Stimulated activated CD8-positive, alpha-beta memory T cell treated with anti-CD3 and anti-CD28 coated beads, Interleukin-12 subunit alpha, Interleukin-12 subunit beta, amount 100 ng/mL, for 1 hour (primary cell): ENCODE results near the gene FYN.

Experiments used
- DNase-seq: peaks from one replicate; pipeline ENCODE4 v3.0.0-alpha.2; 2020; ENCODE audit warnings: low read depth

The FYN gene

DNA sequence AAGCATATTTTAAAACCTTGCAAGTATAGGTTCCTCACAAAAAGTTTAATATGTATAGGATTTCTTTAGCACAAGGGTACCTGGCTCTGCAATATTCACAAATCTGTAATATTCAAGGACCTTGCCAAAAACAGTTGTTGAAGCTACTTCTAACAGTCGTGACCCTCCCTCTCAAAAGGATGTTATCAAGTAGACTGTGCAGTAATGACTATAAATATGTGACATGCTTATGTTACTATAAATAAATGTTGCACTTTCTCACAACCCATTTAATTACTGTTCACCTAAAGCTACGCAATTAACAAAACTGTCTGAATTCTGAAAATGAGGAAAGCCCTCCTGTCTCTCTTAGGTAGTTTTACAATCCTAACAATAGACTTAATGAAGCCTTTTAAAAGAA, 41.8 kb downstream of the FYN start:
- DNase-seq, result no peak

DNA sequence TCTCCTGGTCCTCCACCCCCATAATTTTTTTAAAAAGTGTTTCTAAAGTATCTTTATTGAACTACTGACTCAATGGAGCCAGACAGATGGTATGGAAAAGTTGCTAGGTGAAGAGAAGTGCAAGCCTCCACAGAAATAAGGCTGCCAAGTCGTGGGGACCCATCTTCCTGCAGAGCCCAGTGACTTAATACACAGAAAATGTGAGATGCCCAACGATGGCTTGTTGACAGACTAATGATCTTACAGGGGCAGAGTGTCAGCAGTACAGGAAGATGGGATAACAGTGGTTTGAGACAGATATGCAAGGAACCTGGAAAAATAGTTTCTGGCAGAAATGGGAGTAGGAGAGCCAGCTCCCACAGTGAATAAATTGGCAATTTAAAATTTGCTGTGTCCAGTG, 43.3 kb downstream of the FYN start:
- no peak for DNase-seq

DNA sequence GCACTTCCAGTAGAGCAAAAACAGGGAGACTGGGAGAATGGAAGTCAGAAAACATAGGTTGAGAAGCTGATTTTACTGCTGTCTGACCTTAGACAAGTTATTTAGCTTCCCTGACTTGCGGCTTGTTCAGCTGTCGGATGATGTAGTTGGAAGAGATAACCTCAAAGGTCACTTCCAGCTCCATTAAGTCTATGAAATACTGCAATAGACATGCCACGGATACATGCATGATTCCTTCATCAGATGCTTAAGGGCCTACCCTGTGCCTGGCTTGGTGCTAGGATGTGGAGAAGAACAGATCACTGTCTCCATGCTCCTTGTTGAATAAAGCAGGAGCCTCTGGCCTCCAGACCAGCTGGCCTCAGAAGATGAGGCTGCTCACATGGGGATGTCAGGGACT, 43.7 kb downstream of the FYN start:
- no peak for DNase-seq

DNA sequence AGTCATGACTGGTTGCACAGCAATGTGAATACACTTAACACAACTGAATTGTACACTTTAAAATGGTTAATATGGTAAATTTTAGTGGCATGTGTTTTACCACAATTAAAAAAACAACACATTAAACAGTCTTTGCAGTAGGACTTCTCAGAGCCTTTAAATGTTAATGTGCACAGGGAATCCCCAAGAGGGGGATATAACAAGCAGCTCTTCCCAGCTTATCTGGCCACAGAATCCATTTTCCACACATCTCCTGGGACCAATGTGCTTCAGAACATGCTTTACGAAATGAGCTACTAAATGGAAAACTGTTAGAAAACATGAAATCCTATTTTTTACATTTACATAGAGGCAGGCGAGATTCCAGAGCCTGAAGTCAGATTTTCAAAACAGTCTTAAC, 44.4 kb downstream of the FYN start:
- no peak for DNase-seq

DNA sequence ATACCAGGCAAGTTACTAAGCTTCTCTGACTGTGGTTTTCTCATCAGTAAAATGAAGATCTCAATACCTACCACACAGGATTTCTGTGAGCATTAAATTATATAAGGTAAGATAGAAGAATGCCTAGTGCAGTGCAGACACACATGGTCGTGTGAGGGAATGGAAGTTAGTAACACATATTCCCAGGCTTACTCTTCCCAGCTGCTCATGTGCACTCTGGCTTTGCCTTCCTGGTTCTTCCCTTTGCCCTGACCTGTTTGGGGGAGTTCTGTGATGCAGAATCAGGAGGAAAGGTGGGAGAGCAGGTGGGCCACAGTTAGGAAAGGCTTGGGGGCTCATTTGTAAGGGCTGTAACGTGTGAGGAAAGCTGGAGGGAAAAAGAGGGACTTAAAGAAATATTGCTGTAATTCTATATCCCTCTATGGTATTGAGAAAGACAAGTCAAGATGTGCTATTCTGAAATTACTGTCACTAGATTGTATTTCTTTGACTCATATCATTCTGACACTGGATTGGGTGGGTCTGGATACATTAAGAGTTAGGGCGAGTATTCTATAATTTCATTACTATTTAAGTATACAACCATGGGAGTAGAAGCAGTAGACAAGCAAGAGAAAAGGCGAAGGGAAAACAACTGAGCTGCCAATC, 47.7 kb downstream of the FYN start:
- DNase-seq, result no peak

DNA sequence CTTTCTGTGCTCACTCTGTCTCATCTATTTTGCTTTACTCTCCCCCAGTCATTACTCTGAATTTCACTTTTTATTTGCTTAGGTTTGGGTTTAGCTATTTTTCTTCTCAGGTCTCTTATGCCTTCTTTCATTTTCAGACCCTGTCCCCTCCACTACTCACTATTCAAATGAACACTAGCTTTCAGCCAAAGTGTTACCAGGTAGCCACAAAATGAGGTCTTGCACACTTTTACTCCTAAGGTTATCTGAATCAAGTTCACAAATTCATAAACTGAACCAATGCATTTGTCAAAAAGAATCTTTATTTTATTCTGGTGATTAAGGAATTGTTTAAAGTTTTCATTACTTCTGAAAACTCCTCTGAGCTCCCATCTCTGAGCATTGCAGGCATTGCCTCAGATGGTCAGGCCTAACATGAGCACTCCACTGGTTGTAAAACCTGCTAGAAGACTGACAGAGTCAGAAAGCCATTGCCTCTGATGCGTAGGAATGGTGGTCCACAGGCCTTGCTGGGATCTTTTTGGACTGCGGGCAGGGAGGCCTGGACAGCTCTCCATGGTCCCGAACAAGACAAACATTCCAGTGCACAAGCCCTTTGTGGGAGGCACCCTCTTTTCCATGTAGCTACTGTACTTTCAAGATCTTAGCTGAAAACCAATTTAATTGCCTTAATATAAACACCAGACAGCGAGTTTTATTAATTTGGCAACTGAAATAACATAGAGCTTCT, 48.5 kb downstream of the FYN start:
- DNase-seq, result no peak

DNA sequence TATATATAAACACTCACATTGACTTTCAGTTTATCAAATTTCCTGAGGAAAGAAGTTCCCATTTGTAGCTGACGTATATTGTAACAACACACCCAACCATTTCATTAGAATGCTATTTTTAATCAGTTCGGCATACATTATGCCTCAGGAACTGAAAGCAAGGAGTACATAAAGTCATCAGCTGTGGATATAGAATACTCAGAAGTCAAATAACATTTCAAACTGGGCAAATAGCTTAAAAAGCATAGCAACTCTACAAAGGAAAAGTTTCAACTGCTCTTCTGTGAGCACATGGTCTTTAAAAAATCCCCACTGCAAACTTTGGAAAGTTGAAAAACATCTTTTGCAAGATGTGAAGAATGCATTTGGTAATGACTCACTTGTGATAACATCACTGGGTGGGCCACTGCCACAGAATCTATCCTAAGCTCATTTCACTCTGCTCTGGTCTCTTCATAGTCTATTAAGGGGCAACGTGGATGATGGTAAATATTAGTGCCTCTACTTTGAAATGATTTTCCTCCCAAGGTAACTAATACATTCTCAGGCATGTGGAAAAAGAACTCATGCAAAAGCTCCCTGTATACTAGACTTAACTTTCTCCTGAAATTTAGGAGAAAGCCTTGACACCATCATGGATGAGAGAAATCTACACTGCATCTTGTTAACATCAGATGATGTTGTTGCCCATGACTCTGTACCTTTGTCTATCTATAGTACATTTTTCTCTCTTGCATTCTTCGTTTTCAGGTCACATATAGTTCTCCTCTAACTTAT, 49.2 kb downstream of the FYN start:
- no peak for DNase-seq

DNA sequence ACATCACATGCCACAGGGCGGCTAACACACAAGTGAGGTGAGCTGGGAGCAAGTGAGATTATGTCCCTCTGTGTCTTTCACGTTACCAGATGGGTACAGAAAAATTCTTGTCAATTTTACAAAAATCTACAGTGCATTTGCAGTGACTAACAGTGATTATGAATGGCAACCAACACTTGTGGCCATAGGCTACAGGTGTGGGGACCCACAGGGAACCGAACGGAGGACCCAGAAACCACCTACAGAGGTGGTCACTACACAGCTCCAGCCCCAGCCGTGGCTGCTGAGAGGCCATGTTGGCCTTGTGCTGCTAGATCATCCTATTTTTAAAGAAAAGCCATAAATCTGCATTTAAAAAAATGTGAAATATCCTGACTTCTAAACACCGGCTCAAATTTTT, 50.2 kb downstream of the FYN start:
- no peak for DNase-seq

DNA sequence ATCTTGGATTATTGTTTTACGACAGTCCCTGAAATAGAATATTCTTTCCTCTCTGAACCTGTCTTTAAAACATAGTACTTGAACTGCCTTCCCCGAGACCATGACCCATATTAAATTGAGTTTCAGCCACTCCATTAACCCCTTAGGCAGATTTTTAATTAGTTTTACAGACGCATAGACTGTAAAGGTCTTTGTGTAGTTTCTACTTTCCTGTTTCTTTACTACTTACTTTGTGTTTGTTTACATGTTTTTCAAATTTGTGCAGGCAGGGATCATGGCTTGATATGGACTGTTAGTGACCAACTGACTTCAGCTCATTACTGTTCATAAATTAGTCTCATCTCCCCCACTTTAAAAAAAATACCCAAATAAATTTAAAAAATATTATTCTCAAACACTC, 53.8 kb downstream of the FYN start:
- DNase-seq, result no peak

DNA sequence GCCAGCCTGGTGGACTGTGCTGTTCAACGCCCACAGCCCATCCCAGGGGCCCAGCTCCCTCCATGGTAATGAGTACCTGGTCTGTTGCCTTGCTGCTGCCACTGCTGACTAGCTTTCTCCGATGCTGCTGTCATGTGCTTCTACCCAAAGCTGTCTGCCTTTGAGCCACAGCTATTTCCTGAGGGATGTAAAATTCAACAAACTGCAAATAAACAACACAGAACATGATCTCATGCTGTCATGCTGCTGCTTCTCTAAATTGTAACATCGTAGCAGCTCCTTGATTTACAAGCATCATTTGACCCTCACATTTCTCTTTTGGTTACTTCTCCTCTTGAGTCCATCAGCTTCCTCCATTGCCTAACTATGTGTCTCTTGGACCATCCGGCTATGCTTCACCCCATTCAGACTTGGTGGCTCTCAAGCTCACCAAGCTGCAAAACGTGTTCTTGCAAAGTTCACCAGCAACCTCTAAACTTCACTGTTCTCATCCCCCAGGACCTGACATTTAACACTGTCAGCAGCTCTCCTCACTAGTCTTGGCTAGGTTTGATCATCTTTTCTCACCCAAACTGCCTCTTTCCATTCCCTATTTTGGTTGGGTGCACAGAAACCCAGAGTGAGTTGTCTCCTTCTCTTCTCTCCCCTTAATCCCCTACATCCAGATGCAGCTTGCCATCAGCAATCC, 54.6 kb downstream of the FYN start:
- no peak for DNase-seq

DNA sequence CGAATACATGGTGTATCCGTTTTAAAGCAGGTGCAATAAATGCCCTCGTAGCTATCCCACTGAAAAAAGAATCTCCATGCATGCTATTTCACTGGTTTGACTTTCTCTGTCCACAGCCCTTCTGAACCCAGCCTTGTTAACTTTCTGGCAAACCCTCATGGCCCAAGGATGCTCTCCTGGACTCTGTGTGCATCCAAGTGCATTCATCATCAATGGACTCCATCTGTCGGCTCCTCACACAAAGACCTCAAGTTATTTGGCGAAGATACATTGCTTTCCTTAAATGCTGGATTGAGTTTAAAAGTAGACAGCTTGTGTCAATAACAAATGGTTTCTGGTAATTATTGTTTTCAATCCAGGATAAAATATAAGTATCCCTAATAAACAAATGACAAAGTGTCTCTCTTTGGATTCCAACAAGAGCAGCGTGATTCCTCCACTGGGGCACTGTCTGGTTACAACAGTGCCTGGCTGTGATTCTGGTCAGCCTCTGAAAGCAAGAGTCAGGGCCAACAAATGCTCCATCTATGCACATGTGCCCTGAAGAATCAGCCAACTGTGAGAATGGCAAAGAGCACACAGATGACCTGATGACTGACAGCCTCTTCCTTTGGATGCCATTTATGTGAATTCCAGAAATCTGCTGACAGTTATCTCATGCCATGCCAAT, 55.7 kb downstream of the FYN start:
- no peak for DNase-seq

DNA sequence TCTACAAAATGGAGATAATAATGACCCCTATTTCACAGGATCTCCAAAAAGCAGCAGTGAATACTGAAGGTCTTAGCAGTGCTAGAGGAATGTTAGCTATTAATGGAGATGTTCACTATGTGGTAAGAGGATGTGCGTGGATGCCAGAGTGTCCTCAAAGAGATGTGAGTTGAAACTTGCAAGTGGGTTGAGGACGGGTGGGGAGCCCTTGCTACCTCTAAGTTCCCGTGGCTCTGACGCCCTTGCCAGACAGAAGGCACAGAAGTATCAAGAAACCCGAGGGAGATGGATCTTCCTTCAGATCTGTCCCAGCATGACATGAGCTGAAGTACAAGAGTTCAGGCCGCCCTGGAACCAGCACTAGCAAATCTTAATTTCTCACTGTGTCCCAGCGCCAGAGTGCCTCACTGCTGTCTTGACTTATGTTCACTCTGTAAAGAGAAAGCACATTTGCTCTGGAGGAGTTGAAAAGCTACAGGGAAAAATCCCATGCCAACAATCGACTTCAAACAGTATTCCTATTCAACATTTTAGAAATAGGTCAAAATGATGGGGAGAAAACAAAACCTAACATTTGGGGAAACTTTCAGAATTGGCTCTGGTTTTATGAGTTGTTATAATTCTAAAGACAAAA, 59.5 kb downstream of the FYN start:
- no peak for DNase-seq

DNA sequence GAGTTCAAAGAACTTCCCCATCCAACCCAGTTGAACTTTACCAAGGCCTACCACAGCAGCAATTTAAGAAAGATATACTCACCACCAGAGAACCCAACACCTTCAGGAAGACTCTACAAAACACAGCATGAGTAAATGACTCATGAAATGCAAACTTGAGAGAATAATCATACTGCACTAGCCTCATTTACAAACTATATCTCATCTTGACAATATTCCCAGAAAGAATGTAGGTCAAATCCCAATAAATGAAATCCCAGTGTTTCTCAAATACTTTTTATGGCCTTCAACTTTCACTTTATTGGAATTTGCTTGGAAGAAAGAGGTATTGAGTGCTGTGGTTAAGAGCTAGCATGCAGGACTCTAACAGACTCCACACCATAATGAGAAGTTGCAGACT, 60.0 kb downstream of the FYN start:
- DNase-seq, result no peak

DNA sequence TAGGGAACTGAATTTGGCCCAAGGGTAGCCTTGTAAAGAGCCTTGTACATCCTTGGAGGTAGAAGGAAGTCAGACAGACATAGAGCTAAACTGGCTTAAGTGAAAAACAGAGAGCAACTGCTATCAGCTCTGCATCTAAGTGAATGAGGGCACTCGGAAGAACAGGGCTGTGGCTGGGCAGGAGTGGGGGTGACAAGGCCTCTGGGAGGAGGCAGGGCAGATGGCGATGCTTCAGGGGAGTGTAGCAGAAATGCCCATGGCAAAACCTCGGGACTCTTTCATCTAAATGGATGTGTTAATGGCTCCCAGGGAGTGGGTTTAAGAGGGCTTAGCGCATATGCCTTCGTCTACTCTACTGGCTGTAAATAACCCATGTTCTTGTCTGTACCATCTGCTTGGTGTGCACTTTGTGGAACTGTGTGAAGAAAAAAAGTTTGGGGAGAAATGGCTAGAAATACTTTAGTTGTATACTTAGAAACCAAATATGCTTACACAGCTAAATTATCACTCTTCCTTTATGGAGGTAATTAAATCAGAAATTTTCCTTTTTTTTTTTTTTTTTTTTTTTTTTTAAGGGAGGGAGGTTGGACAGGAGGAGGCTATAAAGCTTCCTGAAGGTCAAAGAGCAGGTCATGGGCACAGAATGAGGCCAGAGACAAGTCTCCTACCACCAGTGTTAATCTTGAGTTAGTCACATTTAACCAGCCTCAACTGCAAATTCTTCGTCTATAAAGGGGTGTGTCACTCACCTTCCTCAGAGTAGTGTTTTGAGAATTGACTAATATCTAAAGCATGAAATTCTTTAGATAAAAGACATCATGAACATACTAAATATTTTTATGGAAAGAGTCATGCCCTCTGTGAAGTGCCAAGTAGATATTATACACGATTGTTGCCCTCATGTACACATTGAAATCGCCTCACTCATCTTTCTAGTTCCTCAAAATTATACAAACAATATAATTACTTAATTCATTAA, 60.9 kb downstream of the FYN start:
- no peak for DNase-seq

DNA sequence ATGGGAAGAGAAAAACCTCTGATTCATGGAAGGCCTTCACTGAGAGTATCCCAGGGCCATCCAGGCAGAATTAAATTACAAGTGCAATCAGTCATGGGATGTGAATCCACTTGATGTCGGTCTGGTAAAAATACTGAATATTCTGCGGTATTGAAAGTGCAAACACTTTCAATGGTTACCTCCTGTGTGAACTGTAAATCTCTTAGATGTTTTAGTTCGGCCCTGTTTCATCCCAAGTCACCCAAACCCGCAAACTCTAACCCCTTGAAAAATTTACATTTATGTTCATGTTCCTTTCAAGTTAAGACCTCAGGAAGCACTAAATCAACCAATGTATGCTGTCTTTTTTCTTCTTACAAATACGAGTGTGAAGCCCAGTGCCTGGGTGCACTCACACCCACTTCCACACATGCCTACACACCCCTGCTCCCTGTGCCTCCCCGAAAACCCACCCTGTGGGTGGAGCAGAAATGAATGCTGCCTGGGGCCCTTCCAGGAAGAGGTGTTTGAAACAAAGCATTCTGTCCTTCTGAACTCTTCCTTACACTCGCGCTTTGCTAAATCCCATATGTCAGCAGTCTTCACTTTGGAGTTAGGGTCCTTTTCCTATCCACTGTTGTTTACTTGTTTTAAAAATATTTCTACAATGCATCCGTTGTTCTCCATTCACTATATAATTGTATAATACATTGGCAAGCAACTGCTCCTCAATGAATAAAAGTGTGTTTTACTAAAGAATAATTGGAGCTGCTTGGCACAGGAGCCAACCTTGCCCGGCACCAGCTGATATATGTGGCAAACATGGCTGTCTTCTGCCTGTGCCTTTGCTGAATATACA, 62.7 kb downstream of the FYN start:
- no peak for DNase-seq

DNA sequence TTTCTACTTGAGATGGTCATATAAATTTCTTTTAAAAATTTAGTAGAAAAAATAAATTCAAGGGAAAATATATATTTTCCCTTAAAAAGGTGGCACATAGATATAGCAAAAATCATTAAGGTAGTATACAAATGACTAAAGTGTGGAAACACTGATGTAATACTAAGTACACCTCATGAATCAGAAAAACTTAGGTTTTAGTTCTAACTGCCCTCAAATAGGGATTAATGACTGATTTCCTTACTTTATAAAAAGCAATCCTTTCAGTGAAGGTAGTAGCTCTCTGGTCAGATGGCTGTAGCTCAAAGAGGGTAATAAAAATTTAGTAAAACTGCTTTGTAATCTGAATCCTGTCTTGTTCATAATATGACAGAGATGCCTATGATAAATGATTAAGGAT, 63.5 kb downstream of the FYN start:
- DNase-seq, result no peak

DNA sequence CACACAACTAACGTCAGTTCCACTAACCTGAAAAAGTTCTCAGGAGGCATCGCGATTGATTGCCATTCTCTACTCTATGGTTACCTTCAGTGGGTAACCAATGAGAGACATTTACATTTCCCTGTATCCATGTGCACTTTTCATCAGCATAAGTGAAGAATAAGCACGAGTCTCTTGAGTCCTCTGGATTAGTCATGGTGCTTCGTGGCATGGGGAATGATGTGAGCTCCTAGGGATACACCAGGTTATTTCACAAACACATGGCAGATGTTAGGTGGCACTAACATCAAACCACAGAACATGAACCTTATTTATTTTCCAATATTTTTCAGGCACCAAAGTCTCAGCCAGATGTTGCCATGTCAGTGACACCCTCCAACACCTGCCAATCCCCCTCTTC, 64.0 kb downstream of the FYN start:
- DNase-seq, result no peak

DNA sequence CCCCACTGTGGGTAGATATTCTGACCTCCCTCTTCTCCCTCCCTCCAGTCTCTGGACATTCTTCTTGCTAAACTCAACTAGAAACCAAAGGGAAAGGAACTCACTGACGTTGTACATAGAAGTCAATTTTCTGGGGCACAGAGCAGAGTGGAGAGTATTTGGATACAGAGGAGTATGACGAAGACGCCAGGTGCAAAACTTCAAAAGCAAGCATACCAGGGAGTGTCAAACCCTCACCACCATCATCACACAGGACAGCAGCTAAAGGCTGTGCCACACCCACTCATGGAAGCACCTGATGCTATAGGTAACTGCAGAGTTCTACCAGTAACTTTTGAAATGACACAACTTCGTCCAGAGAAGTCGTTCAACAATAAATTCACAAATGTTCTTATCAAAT, 64.8 kb downstream of the FYN start:
- DNase-seq, result no peak
